Activated T-helper 2 cell treated with anti-CD3 and anti-CD28 coated beads, Interferon-gamma antibody, Interleukin-2, Interleukin-4, amounts not matched to agents 10 μg/mL and 5 μg/mL and 100 μg/mL, durations not matched to agents 14 hours and 24 hours and 36 hours (primary cell): ENCODE data around the gene XIRP1. TPM values are rescaled to one million over a fixed set of nuclear protein-coding genes. Genes with fewer than 3 reads are reported as not detected.
"Not testable (repeated sequence)": the region's sequence is repeated elsewhere in the genome, so short reads cannot be mapped to it uniquely, and the experiment has no call there.

Experiments
- DNase-seq: peaks from one replicate; pipeline ENCODE4 v3.0.0; 2021; ENCODE audit warnings: low spot score
- H3K27ac Mint-ChIP-seq: one replicate; pipeline ENCODE4 v1.8.0; 2021; ENCODE audit warnings: mixed read lengths
- H3K27me3 Mint-ChIP-seq: one replicate; pipeline ENCODE4 v1.8.0; 2021; ENCODE audit warnings: low read depth, mixed read lengths
- H3K36me3 Mint-ChIP-seq: one replicate; pipeline ENCODE4 v1.8.0; 2021; ENCODE audit warnings: low read depth, mixed read lengths
- H3K4me1 Mint-ChIP-seq: one replicate; pipeline ENCODE4 v1.8.0; 2021; ENCODE audit warnings: low read depth, mixed read lengths
- H3K4me3 Mint-ChIP-seq: one replicate; pipeline ENCODE4 v1.8.0; 2021; ENCODE audit warnings: low read depth, mild to moderate bottlenecking, moderate library complexity, mixed read lengths
- H3K9me3 Mint-ChIP-seq: one replicate; pipeline ENCODE4 v1.8.0; 2021; ENCODE audit warnings: mixed read lengths
- intact Hi-C: fragments of 100-400 bp; cut with micrococcal nuclease; formaldehyde crosslinking; loops from one replicate; pipeline ENCODE4 v1.15.1; 2023
- total RNA-seq: library from RNA; stranded (reverse); gene quantifications from 2 replicates; pipeline ENCODE4 v1.2.3, GENCODE V29; 2022

Gene XIRP1, protein sequence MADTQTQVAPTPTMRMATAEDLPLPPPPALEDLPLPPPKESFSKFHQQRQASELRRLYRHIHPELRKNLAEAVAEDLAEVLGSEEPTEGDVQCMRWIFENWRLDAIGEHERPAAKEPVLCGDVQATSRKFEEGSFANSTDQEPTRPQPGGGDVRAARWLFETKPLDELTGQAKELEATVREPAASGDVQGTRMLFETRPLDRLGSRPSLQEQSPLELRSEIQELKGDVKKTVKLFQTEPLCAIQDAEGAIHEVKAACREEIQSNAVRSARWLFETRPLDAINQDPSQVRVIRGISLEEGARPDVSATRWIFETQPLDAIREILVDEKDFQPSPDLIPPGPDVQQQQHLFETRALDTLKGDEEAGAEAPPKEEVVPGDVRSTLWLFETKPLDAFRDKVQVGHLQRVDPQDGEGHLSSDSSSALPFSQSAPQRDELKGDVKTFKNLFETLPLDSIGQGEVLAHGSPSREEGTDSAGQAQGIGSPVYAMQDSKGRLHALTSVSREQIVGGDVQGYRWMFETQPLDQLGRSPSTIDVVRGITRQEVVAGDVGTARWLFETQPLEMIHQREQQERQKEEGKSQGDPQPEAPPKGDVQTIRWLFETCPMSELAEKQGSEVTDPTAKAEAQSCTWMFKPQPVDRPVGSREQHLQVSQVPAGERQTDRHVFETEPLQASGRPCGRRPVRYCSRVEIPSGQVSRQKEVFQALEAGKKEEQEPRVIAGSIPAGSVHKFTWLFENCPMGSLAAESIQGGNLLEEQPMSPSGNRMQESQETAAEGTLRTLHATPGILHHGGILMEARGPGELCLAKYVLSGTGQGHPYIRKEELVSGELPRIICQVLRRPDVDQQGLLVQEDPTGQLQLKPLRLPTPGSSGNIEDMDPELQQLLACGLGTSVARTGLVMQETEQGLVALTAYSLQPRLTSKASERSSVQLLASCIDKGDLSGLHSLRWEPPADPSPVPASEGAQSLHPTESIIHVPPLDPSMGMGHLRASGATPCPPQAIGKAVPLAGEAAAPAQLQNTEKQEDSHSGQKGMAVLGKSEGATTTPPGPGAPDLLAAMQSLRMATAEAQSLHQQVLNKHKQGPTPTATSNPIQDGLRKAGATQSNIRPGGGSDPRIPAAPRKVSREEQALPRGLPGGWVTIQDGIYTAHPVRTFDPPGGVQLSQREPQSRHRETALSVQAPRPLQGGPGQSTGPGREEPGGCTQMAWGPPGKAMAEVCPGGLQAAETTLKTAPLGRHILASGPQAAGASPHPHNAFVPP (N-terminal part only)
- 4.3 and 4.7 TPM in 2 replicates for total RNA-seq

DNA sequence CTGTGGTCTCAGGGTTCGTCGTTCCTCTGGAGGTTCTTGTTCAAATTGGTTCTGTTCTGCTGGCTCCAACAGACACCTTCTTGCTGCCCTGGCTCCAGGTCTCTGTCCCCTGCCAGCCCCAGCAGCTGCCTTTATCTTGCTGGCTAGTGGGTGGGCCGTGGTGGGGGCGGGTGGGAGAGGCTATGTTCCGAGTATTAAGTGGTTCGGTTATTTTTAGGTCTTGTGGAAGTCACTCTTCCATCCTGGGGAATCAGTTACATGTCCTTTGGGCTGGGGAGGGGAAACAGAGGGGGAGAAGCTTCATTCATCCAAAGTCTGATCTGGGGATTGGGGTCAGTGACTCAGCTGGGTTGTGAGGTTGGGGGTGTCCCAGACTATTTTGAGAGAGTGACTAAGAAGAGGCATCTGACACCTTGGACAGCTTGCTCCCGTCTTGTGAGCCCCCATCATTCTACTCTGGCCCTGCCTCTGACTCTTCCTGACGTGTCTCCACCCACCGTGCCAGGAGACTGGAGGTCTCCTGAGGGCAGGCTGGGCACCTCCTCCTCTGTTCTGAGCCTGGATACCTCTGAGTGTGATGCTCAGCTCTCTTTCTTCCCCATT is at the start of gene XIRP1:
XIRP1 (minus strand) TSS at position 106 of the 603 bp plus-strand sequence. CDS start 3,150 bp downstream, outside the sequence.
- intact Hi-C loops = loop anchor here (5.0 kb wide), 2 partner anchors 75 to 185 kb away; no protein-coding TSS in a partner anchor
- peak; percentile 7 for DNase-seq
- Mint-ChIP-seq H3K9me3 (no peaks in the 10 kb centered on the region), H3K36me3 (no peaks in the 10 kb centered on the region), H3K4me3 (peak within 1 kb of the TSS; percentile 49), H3K4me1 (peaks cover 27% of the 10 kb centered on the region), H3K27ac (no peak within 1 kb of the TSS), H3K27me3 (peaks cover 11% of the 10 kb centered on the region)

DNA sequence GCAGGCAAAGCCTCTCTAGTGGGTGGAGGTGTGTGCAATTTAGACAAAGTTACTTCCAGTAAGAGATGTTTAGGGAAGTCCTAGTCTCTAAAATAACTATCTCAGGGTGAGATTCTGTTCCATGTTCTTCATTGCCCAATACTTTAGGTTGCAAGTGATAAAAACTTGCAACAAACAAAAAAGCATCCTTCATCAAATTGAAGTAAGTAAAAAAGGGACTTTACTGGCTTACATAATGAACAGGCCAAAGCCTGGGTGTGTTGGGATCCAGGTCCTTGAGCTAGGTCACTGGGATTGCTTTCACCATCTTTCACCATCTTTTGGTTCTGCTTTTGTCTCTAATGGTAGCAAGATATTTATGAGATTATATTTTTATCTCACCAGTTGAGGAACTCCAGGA is 49.2 kb upstream of the XIRP1 start:
- peaks cover 43% of the 10 kb centered on the region for H3K27me3 Mint-ChIP-seq
- DNase-seq = no peak
- no peak overlapping the region for H3K4me3 Mint-ChIP-seq
- no peaks in the 10 kb centered on the region for H3K36me3 Mint-ChIP-seq
- no peaks in the 10 kb centered on the region for H3K4me1 Mint-ChIP-seq
- no peaks in the 10 kb centered on the region for H3K9me3 Mint-ChIP-seq
- intact Hi-C loops = no loop called here
- H3K27ac Mint-ChIP-seq = no peak overlapping the region

DNA sequence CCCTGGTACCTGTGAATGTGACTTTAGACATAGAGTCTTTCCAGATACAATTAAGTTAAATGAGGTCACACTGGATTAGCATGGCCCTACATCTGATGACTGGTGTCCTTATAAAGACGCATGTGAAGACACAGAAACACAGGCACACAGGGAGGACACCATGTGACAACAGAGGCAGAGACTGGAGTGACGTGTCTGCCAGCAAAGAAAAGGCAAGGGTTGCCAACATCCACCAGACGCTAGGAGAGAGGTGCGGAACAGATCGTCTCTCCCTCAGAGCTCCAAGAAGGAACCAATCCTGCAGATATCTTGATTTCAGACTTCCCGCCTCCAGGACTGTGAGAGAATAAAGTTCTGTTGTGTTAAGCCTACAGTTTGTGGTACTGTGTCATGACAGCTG is 44.6 kb upstream of the XIRP1 start:
- Mint-ChIP-seq H3K9me3 (no peaks in the 10 kb centered on the region), H3K4me3 (no peak overlapping the region), H3K36me3 (no peaks in the 10 kb centered on the region), H3K27me3 (peaks cover 44% of the 10 kb centered on the region), H3K4me1 (peaks cover 19% of the 10 kb centered on the region), H3K27ac (no peak overlapping the region)
- intact Hi-C loops = no loop called here
- no peak for DNase-seq

DNA sequence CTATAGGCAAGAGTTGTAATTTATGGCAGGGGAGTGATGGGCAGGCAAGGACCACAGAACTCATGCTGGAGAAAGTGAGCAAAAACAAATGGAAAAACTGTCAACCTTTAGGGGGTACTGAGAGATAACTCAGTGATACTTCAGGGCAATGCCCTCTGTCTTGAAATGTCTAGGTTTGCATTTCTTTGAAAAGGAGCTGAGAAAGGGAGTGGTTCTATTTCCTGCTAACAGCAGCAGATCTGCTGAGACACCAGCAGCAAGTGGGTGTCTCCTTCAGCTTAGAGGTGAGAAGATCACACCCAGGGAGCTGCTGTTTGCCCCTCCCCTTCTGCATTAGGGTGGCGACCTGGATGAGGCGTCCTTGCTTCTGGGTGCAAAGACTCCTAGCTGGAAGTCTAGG is 42.3 kb upstream of the XIRP1 start:
- no peaks in the 10 kb centered on the region for H3K9me3 Mint-ChIP-seq
- H3K4me3 Mint-ChIP-seq = no peak overlapping the region
- no peaks in the 10 kb centered on the region for H3K36me3 Mint-ChIP-seq
- peak; percentile 28 for DNase-seq
- intact Hi-C loops = no loop called here
- H3K27ac Mint-ChIP-seq = no peak overlapping the region
- H3K4me1 Mint-ChIP-seq = peaks cover 19% of the 10 kb centered on the region
- peaks cover 60% of the 10 kb centered on the region for H3K27me3 Mint-ChIP-seq

DNA sequence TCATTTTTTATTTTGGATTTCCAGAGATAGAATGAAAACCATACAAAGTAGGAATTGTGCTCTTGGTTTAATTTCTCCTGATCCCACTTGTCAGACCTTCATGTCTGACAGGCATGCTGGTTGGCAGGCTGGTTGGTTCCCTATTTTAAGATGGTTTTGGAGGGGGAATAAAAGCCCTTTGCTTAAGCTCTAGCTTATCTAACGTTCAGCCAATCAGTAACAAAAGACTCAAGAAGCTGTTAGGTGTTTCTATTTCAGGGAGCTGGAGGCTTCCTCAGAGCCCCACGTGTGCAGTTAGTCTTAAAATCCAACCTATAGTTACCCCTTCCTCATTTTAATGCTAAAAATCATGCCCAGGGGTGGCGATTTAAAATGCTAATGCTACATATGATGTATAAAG is 40.5 kb upstream of the XIRP1 start:
- H3K27ac Mint-ChIP-seq = no peak overlapping the region
- intact Hi-C loops = no loop called here
- peaks cover 19% of the 10 kb centered on the region for H3K4me1 Mint-ChIP-seq
- peaks cover 50% of the 10 kb centered on the region for H3K27me3 Mint-ChIP-seq
- DNase-seq = no peak
- H3K36me3 Mint-ChIP-seq = no peaks in the 10 kb centered on the region
- no peak overlapping the region for H3K4me3 Mint-ChIP-seq
- no peaks in the 10 kb centered on the region for H3K9me3 Mint-ChIP-seq

DNA sequence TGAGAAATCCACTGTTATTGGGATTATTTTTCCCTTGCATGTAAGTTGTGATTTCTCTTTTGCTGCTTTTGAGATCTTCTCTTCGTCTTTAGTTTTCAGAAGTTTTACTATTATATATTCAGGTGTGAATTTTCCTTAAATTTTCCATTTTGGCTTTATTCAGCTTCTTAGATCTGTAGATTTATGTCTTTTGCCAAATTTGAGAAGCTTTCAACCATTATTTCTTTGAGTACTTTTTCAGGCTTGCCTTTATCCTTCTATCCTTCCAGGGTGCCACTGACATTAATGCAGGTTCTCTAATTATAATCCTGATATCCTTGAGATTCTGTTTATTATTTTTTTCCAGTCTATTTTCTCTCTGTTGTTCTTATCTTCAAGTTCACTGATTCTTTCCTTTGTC is 38.1 kb upstream of the XIRP1 start:
- H3K27ac Mint-ChIP-seq = no peak overlapping the region
- H3K4me1 Mint-ChIP-seq = peaks cover 19% of the 10 kb centered on the region
- no peak overlapping the region for H3K4me3 Mint-ChIP-seq
- H3K27me3 Mint-ChIP-seq = peaks cover 48% of the 10 kb centered on the region
- intact Hi-C loops = no loop called here
- H3K36me3 Mint-ChIP-seq = no peaks in the 10 kb centered on the region
- DNase-seq = no peak
- H3K9me3 Mint-ChIP-seq = no peaks in the 10 kb centered on the region

DNA sequence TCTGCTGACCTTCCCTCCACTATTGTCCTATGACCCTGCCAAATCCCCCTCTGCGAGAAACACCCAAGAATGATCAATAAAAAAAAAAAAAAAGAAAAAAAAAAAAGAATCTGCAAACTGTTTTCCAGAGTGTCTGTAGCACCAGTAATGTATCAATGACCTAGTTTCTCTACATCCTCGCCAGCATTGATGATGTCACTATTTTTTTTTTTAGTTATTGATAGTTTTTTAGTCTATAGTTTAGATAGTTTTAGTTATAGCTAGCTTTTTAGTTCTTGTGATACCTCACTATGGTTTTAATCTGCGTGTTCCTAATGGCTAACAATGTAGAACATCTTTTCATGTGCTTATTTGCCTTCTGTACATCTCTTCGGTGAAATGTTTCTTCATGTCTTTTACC is 36.1 kb upstream of the XIRP1 start:
- Mint-ChIP-seq H3K9me3 (no peaks in the 10 kb centered on the region), H3K27me3 (peaks cover 50% of the 10 kb centered on the region), H3K4me3 (no peak overlapping the region), H3K36me3 (no peaks in the 10 kb centered on the region), H3K4me1 (peaks cover 6% of the 10 kb centered on the region), H3K27ac (no peak overlapping the region)
- no peak for DNase-seq
- intact Hi-C loops = no loop called here

DNA sequence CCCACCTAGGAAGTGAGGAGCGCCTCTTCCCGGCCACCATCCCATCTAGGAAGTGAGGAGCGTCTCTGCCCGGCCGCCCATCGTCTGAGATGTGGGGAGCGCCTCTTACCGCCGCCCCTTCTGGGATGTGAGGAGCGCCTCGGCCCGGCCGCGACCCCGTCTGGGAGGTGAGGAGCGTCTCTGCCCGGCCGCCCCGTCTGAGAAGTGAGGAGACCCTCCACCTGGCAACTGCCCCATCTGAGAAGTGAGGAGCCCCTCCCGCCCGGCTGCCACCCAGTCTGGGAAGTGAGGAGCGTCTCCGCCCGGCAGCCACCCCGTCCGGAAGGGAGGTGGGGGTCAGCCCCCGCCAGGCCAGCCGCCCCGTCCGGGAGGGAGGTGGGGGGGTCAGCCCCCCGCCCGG is 35.2 kb upstream of the XIRP1 start:
- DNase-seq, intact Hi-C loops, H3K4me3 Mint-ChIP-seq, H3K27ac Mint-ChIP-seq, H3K4me1 Mint-ChIP-seq, H3K36me3 Mint-ChIP-seq, H3K9me3 Mint-ChIP-seq: not testable (repeated sequence)
- H3K27me3 Mint-ChIP-seq = peaks cover 46% of the 10 kb centered on the region

DNA sequence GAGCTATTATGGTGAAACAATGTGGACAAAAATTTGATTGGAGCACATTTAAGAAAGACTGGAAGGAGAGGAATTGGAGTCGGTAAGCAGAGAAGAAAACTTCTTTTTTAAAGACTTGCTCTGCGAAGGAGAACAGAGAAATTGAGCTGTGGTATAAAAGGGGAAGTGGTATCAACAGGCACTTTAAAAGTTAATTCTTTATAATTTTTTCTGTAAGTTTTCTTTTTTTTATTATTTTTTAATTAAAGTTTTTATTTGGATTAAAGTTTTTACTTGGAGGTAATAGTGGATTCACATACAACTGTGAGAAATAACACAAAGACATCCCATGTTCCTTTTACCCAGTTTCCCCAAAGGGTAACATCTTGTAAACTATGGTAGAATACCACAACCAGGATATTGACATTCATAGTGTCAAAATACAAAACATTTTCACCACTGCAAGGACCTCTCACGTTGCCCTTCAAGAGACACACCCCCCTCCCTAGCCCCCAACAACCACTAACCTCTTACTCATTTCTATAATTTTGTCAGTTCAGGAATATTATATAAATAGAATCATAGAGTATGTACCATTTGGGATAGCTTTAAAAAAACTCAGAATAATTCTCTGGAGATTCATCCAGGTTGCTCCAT is 33.8 kb upstream of the XIRP1 start:
- intact Hi-C loops = no loop called here
- Mint-ChIP-seq H3K36me3 (no peaks in the 10 kb centered on the region), H3K9me3 (no peaks in the 10 kb centered on the region), H3K27ac (no peak overlapping the region), H3K4me1 (peaks cover 11% of the 10 kb centered on the region), H3K27me3 (peaks cover 34% of the 10 kb centered on the region), H3K4me3 (no peak overlapping the region)
- no peak for DNase-seq

DNA sequence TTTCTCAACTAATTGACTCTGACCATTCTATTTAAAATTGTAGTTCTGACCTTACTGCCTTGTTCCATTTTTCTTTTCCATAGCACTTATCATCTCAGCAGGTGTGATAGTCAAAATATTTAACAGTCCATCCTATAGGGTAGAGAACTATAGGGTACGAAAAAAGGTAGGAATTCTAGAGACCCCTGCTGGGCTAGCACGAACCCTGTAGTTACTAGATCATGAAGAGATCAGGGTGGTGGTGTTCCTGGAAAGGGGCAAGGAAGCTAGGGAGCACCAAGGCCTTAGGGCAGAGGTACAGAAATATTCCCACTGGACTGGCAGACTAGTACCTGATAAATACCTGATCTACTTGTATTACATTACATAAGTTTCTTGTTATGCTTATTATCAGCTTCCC is 31.9 kb upstream of the XIRP1 start:
- H3K4me3 Mint-ChIP-seq = no peak overlapping the region
- H3K27ac Mint-ChIP-seq = no peak overlapping the region
- peaks cover 24% of the 10 kb centered on the region for H3K4me1 Mint-ChIP-seq
- no peaks in the 10 kb centered on the region for H3K9me3 Mint-ChIP-seq
- peaks cover 25% of the 10 kb centered on the region for H3K27me3 Mint-ChIP-seq
- no peaks in the 10 kb centered on the region for H3K36me3 Mint-ChIP-seq
- DNase-seq = no peak
- intact Hi-C loops = loop anchor here (5.0 kb wide), 1 partner anchor 33 kb away; no protein-coding TSS in a partner anchor

DNA sequence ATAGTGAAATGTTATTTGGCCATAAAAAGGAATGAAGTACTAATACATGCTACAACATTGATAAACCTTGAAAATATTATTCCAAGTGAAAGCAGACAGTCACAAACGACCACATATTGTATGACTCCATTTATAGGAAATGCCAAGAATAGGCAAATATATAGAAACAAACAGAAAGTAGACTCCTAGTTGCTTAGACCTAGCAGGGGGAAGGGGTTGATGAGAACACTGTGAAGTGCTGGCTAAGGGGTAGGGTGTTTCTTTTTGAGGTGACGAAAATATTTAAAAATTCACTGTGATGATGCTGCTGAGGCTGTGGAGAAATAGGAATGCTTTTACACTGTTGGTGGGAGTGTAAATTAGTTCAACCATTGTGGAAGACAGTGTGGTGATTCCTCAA is 30.5 kb upstream of the XIRP1 start:
- peaks cover 26% of the 10 kb centered on the region for H3K27me3 Mint-ChIP-seq
- no peak for DNase-seq
- H3K4me1 Mint-ChIP-seq = peaks cover 24% of the 10 kb centered on the region
- H3K36me3 Mint-ChIP-seq = no peaks in the 10 kb centered on the region
- H3K4me3 Mint-ChIP-seq = no peak overlapping the region
- no peaks in the 10 kb centered on the region for H3K9me3 Mint-ChIP-seq
- H3K27ac Mint-ChIP-seq = no peak overlapping the region
- intact Hi-C loops = loop anchor here (5.0 kb wide), 1 partner anchor 34 kb away; no protein-coding TSS in a partner anchor

DNA sequence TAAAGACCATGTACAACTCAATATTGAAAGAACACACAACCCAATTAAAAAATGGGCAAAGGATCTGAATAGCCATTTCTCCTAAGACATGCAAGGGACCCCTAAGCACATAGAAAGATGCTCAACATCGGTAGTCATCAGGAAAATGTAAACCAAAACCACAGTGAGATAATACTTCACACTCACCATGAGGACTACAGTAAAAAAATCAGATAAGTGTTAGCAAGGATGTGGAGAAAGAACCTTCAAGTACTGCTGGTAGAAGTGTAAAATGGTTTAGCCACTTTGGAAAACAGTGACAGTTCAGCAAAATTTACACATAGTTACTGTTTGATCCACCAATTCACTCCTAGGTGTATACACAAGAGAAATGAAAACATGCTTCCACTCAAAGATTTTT is 30.1 kb upstream of the XIRP1 start:
- Mint-ChIP-seq H3K27me3 (peaks cover 28% of the 10 kb centered on the region), H3K27ac (no peak overlapping the region), H3K4me3 (no peak overlapping the region), H3K9me3 (no peaks in the 10 kb centered on the region), H3K36me3 (no peaks in the 10 kb centered on the region), H3K4me1 (peaks cover 24% of the 10 kb centered on the region)
- no peak for DNase-seq
- intact Hi-C loops = loop anchor here (5.0 kb wide), 1 partner anchor 35 kb away; no protein-coding TSS in a partner anchor
